ENCODE data around the gene SYT8.
A peak's percentile ranks its signal among the peaks of the same experiment; 100 is the strongest.

SYT8 gene

DNA sequence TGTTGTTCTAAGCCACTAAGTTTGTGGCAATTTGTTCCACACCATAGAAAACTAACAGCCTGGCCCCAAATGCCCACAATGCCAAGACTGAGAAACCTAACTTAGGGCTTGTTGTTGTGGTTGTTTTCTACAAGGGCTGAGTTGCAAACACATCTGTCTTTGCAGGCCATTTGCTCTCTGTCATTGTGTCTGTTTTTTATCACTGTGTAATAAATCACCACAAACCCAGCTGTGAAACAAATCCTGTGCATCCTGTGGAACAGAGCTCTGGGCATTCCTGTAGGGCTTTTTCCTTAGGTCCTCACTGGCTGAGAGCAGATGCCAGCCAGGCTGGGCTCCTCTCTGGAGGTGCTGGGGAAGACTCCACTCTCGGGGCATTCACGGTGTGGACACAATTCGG, 15.7 kb upstream of the SYT8 start:
- peak in 1 of 4 experiments; percentile 1 for DNase-seq

DNA sequence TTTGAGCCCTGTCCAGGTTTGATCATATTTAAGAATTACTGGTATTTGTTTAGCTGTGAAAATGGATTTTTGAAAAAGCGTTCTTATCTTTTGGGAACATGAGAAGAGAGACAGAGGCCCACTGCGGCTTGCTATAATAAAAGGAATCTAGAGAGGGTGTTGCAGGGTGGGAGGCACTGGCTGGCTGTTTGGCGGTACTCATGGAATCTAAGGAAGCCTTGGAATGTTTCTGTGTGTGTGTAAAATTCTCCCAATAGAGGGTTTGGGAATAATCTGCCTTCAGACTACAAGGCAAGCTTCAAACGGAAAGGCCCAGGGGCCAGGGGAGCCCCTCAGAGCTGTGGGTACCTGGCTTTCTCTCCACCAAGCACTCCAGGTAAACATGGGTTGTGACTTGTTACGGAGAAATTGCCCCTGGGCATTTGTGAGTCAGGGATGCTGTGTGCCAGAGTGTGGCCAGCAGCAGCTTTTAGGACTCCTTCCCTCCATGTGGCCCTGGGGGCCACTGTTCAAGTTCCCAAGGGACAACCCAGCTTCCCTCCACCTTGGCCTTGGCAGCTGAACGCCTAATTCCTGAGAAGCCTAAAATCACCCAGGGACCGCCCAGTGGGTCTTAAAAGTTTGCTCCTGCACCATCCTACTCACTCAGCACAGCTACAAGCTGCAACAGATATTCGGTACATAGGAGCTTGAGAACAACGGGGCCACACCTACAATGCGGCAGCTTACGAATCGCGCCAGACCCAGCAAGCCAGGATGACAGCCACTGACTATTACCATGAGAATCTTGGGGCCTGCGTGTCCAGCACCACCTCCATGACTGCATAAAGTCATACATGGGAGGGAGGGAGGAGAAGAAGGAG, 14.1 kb upstream of the SYT8 start:
- DNase-seq: peak in 1 of 4 experiments; percentile 1

DNA sequence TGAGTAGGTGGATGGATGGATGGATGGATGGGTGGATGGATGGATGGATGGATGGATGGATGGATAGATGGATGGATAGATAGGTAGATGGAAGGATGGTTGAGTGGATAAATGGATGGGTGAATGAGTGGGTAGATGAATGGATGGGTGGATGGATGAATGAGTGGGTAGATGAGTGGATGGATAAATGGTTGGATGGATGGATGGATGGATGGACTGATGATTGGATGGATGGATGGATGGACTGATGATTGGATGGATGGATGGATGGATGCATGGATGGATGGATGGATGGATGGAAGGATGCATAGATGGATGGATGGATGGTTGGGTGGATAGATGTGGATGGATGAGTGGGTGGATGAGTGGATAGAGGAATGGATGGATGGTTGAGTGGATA, 13.2 kb upstream of the SYT8 start:
- no peak for DNase-seq

DNA sequence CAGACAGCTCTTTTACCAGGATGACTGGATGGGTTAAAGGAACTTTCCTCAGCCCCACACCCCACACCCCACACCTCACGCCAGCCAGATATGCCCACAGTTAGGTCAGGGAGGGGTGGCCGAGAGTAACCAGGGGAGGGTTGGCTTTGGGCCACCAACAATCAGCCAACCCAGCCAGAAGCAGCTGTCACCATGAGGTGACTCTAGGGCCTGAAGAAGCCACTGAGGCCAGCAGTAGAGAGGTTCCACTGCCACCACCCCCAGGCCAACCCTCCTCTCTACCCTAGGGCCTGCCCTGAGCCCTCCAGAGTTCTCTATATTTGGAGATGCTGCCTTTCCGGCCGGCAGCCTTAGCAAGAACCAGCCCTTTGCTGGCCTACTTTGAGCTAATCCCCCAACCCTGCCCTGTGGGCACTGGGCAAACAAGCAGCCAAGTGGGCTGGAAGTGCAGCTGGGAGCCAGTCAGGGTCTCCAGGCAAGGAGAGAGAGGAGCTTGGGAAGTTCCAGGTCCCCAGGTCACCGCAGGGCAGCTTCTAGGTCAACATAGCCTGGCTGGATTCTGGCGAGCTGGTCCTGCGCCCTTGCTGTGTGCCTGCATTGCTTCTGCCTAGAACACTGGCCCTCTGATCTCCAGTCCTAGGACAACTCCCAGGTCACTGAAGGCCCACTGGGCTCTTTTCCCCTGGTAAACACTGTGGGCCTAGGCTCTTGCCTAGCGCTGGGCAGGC, 12.0 kb upstream of the SYT8 start:
- DNase-seq: no peak

- no peak for DNase-seq
Observed at GRCh38 chr11:1823376-1824220, 11.2 kb upstream of the SYT8 start.

DNA sequence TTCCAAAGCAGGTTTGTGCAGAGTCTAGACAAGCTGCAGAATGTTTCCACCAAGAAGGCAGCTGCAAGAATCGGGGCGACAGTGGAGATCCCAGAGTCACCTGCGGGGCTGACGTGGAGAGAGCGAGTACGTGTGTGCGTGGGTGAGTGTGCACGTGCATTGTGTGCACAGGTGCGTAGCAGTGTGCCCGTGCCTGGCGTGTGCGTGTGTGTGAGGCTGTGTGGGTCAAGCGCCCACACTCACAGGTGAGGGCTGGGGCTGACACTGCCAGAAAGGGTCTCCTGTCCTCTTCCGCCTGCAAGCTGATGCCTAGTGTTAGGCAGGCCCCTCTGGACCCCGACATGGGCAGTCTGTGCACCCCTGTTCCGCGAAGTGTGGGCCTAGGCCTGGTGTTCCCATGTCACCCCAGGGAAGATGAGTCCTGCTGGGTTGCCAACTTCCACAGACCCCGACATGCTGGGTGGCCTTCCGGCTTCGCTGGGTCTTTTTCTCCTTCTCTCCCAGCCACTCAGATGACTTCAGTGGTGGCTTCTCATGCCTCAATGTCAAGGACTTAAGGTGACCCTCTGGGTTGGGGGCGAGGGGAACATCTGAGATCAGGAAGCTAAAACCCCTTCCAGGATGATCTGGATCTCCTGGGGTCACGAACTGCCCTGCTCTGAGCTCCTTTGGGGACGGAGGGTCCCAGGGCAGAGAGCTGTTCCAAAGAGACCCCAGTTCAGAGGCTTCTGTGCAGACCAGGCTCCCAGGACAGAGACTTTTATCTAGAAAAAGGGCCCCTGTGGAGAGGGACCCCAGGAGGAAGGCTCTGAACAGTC, 10.4 kb upstream of the SYT8 start:
- DNase-seq: no peak

- peak; percentile 75 to 89 (median 83) for DNase-seq
Observed at GRCh38 chr11:1825039-1825740, 9.6 kb upstream of the SYT8 start.

GRCh38 chr11:1825785-1826451, 8.9 kb upstream of the SYT8 start:
- no peak for DNase-seq

- no peak for DNase-seq
Observed at GRCh38 chr11:1826552-1827094, 8.2 kb upstream of the SYT8 start.

DNA sequence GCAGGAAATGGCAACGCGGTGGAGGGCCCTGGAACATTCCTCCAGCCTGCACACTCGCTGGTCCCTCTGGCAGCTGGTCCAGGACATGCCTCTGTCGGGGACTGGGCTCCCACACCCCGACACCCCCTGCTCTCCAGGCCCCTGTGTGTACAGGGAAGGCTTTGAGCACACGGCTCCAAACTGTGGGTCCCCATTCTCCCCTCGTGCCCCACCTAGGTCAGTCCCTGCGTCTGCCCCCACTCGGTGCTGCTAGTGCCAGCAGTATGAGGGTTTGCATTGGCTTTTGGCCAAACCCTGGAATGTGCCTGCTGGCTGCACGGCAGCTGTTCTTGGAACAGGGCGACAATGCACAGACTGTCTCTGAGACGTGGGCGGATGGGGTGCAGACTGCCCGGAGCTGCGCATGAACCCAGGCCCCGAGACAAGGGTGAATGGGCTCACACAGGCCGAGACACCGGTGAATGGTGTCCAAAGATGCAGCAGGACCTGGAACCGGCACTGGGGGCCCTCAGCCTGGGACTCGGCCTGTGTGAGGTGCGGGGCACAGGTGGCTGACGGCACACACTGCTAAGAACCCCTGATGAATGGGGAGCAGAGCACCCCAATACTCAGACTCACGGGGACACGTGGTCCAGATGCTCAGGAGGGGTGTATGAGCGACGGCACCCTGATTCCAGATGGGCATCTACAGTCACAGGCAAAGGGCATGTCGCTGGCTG, 7.5 kb upstream of the SYT8 start:
- DNase-seq: no peak

DNA sequence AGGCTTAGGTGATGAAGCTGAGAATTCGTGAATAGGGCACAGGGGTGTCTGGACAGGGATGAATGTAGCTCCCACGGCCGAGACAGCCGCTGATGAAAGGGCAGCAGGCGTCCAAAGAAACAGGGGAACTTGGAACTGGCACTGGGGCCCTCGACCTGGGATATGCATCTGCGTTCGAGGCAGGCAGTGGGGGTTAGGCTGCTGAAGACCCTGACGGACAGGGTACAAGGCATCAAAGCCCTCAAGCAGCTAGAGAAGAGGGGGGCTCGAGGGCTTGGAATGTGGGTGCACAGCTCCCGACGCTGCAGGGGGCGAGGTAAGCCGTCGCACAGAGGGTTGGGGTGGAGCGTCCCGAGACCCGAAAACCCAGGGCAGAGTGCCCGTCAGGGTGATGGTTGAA, 6.9 kb upstream of the SYT8 start:
- DNase-seq: no peak

DNA sequence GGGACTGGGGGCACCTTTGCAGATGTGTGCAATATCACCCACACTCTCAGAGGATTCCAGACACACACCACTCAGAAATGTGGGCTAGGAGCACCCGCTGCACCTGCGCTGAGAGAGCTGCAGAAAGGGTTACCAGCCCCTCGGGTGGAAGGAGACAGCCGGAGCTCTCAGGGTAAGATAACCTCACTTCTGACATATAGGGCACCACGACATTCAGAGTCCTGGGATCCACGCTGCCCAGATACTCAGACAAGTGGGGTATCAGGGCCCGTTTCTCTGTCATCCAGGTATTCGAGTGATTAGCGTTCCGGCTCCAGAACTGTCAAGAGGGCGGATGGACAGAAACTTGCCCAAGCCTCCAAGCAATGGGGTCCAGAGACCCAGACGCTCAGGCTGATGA, 6.2 kb upstream of the SYT8 start:
- DNase-seq: no peak

DNA sequence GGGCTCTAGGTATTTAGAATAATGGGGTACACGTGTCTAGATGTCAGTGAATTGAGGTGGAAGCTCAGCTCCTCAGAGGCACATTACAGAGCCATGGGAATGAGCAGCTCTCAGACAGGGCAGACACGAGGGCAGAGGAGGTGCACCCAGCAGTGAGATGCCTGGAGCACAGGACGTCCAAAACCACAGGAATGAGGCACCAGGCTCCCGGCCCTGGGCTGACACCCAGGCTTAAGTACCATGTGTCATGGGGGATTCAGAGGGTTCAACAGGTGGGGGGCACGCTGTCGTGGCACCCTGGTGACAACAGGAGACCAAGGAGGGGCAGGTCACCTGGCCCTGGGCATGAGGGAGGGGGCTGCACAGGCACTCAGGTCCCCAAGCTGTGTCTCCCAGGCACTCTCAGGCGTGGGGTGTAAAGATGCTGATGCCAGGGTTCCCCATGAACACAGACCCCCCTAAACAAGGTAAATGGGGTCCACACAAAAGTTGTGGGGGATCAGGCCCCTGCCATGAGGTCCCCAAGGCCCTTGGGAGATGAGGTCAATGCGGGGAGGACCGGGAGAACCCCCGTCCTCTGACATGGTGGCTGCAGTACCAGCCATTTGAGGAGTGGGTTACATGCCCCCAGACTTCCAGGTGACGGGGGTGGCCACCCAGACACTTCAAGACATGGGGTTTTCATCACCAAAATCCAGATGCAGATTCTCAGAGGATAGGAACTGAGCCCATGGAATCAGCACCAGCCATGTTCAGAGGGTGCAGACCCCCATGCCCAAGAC, 5.6 kb upstream of the SYT8 start:
- DNase-seq: no peak

DNA sequence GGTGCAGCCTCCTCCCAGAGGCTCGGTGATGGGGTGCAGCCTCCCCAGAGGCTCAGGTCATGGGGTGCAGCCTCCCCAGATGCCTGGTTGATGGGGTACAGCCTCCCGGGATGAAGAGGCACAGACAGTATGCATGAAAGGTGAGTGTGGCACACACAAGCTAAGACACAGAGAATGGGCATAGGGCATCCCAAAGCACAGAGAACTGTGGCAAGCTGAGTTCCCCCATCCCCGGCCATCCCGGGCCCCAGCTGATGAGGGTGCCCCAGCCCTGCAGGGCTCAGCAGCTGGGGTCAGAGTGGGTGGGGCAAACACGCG, 4.8 kb upstream of the SYT8 start:
- DNase-seq: no peak

- DNase-seq: no peak
Observed at GRCh38 chr11:1830322-1831223, 4.2 kb upstream of the SYT8 start.

DNA sequence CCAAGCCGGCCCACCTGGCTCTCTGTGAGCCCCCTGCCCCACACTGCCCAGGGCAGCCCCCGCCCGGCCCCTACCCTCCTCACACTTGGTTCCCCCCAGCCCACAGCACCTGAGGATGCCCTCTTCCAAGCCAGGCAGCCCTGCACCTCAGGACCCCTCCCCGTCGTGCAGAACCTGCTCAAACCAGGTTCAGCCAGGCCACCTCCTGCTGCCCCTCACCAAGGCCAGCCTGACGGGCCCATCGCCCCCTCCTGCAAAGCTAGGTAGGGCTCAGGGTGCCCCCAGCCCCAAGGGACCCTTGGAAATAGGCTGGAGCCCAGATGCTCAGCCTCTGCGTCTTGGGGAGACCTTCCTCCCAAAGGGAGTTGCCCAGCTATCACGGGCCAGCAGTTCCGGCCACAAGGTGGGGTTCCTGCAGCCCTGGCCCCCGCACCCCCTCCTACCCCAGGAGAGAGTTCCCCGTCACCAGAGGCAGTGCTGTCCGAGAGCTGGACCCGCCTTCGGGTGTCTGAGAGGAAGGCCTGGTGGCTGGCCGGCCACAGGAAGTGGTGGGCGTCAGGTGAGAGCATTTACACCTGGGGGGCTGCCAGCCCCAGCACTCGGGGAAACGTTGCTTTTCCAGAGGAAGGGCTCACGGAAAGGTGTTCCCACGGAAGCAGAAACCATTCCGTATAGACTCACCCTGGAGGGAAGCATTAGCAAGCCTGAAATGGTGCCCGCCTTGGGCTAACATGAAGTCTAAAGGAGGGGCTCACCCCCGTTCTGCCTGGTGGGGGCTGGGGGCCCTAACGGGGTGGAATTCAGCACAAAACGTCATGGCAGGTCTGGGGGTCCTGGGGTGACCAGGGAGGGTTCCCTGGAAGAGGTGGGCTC, 3.2 kb upstream of the SYT8 start:
- DNase-seq: no peak

Data from suppressor macrophage (primary cell).